ENCODE data around the gene ABCC12.

The ABCC12 gene

DNA sequence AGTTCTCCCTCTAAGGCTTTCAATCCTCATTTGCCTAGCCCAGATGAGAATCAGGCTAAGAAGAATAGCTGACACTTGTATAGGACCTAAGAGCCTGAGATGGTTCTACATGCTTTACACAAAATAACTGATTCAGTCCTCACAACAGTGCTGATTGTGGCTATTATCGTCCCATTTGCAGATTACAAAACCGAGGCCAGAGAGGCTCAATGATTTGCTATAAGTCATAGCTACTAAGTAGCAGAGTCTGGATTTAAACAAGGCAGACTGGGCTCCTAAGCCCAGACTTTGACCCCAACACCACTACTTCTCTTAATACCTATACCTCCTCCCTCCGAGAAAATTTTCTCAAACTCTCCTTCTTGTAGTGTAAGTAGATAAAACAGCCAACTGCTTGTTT, 23.1 kb downstream of the ABCC12 start:
- H3F3A ChIP-seq (ENCODE audit: insufficient read depth, low read length): no peaks in the 10 kb centered on the region
- H3K9ac ChIP-seq (ENCODE audit: low read length): no peak overlapping the region
- H3K4me3 ChIP-seq (ENCODE audit: low read depth, low read length, poor library complexity, severe bottlenecking): no peak overlapping the region
- H3K9me2 ChIP-seq (ENCODE audit: low read depth, low read length): no peaks in the 10 kb centered on the region
- H3K4me1 ChIP-seq (ENCODE audit: insufficient read depth, low read length, severe bottlenecking): no peaks in the 10 kb centered on the region
- TF ChIP-seq, protein P1, sequence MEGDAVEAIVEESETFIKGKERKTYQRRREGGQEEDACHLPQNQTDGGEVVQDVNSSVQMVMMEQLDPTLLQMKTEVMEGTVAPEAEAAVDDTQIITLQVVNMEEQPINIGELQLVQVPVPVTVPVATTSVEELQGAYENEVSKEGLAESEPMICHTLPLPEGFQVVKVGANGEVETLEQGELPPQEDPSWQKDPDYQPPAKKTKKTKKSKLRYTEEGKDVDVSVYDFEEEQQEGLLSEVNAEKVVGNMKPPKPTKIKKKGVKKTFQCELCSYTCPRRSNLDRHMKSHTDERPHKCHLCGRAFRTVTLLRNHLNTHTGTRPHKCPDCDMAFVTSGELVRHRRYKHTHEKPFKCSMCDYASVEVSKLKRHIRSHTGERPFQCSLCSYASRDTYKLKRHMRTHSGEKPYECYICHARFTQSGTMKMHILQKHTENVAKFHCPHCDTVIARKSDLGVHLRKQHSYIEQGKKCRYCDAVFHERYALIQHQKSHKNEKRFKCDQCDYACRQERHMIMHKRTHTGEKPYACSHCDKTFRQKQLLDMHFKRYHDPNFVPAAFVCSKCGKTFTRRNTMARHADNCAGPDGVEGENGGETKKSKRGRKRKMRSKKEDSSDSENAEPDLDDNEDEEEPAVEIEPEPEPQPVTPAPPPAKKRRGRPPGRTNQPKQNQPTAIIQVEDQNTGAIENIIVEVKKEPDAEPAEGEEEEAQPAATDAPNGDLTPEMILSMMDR (IDR thresholded peaks at IDR 0.05; ENCODE audit: low read length): no peak
- no peak for TF ChIP-seq EZH2 (IDR thresholded peaks at IDR 0.05; ENCODE audit: borderline replicate concordance, low read length)
- no peak overlapping the region for H2AFZ ChIP-seq (ENCODE audit: low read length)
- no peaks in the 10 kb centered on the region for H3K9me3 ChIP-seq (ENCODE audit: low read length)
- no peaks in the 10 kb centered on the region for H4K20me1 ChIP-seq (ENCODE audit: insufficient read depth, low read length)
- H3K4me2 ChIP-seq (ENCODE audit: low read length): no peak overlapping the region
- H3K27me3 ChIP-seq (ENCODE audit: insufficient read depth, low read length): no peaks in the 10 kb centered on the region
- H3K27ac ChIP-seq (ENCODE audit: low read depth, low read length, poor library complexity, severe bottlenecking): no peak overlapping the region
- no peaks in the 10 kb centered on the region for H3K36me3 ChIP-seq (ENCODE audit: insufficient read depth, low read length)
- no peaks in the 10 kb centered on the region for H3K79me2 ChIP-seq (ENCODE audit: insufficient read depth, low read length)

DNA sequence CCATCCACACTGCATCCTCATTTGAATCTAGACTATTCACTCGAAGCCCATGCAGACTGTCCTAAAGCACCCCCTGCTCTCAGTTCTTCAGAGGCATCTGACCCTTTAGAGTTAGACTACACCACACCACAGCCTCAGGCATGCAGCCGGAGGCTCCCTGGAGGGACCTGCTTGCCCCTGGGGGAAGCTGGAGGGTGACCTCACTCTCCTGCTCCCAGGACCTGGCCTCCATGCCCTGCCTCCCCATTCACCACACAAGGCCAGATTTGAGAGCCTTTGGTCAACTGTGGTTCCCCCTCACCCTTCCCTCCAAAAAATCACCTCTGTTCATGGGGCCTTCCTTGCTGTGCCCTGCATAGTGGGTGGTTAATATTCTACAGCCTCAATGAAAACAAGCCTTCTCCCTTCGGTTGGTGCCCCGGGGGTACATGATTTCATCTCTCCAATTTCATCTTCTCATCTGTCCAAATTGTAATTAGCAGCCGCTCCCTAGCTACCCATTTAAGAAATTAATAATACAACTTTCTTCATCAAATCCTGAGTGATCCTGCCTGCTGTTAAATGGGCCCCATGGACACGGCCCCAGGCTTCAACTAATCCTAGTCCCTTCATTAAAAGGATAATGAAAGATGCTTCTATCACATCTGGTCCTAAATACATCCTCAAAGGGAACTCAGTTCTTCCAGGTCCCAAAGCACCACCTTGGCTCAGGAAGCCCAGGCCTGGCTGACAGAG, 24.4 kb downstream of the ABCC12 start:
- Histone ChIP-seq H3K27me3 (ENCODE audit: insufficient read depth, low read length) (no peaks in the 10 kb centered on the region), H3F3A (ENCODE audit: insufficient read depth, low read length) (no peaks in the 10 kb centered on the region), H3K27ac (ENCODE audit: low read depth, low read length, poor library complexity, severe bottlenecking) (no peak overlapping the region), H3K9me2 (ENCODE audit: low read depth, low read length) (no peaks in the 10 kb centered on the region), H4K20me1 (ENCODE audit: insufficient read depth, low read length) (no peaks in the 10 kb centered on the region), H2AFZ (ENCODE audit: low read length) (no peak overlapping the region), H3K4me2 (ENCODE audit: low read length) (no peak overlapping the region), H3K9me3 (ENCODE audit: low read length) (no peaks in the 10 kb centered on the region), H3K79me2 (ENCODE audit: insufficient read depth, low read length) (no peaks in the 10 kb centered on the region), H3K36me3 (ENCODE audit: insufficient read depth, low read length) (no peaks in the 10 kb centered on the region), H3K4me1 (ENCODE audit: insufficient read depth, low read length, severe bottlenecking) (no peaks in the 10 kb centered on the region), H3K9ac (ENCODE audit: low read length) (no peak overlapping the region), H3K4me3 (ENCODE audit: low read depth, low read length, poor library complexity, severe bottlenecking) (no peak overlapping the region)
- TF ChIP-seq, protein P1 (IDR thresholded peaks at IDR 0.05; ENCODE audit: low read length): no peak
- no peak for TF ChIP-seq EZH2 (IDR thresholded peaks at IDR 0.05; ENCODE audit: borderline replicate concordance, low read length)

DNA sequence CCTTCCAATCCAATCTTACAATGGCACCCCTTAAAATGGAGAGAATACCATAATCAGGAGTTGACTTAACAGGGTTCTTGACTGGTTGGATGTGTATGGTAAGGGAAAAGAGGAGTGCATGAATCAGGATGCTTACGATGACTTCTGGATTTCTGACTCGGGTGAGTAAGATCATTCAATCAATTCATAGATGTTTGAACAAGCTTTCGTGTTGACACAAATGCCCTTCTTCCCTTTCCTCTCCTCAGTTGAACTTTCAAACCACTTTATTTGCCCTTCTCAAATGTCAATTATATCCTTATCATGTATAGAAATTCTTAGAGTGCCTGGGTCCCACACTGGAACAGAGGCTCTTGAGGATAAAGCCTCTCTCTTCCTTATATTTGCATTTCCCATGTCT, 25.9 kb downstream of the ABCC12 start:
- Histone ChIP-seq H3K79me2 (ENCODE audit: insufficient read depth, low read length) (no peaks in the 10 kb centered on the region), H3K4me3 (ENCODE audit: low read depth, low read length, poor library complexity, severe bottlenecking) (no peak overlapping the region), H3K36me3 (ENCODE audit: insufficient read depth, low read length) (no peaks in the 10 kb centered on the region), H3K9me3 (ENCODE audit: low read length) (no peaks in the 10 kb centered on the region), H3K9me2 (ENCODE audit: low read depth, low read length) (no peaks in the 10 kb centered on the region), H3K27me3 (ENCODE audit: insufficient read depth, low read length) (no peaks in the 10 kb centered on the region), H2AFZ (ENCODE audit: low read length) (no peak overlapping the region), H4K20me1 (ENCODE audit: insufficient read depth, low read length) (no peaks in the 10 kb centered on the region), H3K9ac (ENCODE audit: low read length) (no peak overlapping the region), H3F3A (ENCODE audit: insufficient read depth, low read length) (no peaks in the 10 kb centered on the region), H3K4me1 (ENCODE audit: insufficient read depth, low read length, severe bottlenecking) (no peaks in the 10 kb centered on the region), H3K27ac (ENCODE audit: low read depth, low read length, poor library complexity, severe bottlenecking) (no peak overlapping the region), H3K4me2 (ENCODE audit: low read length) (no peak overlapping the region)
- no peak for TF ChIP-seq EZH2 (IDR thresholded peaks at IDR 0.05; ENCODE audit: borderline replicate concordance, low read length)
- TF ChIP-seq, protein P1 (IDR thresholded peaks at IDR 0.05; ENCODE audit: low read length): no peak
